Mesenchymal stem cell (in vitro differentiated cells and primary cell): ENCODE data around the gene KYAT1.

Experiments
- DNase-seq: peaks from one replicate; pipeline ENCODE4 v3.0.0-alpha.2; 2013
- H2AFZ ChIP-seq: one replicate; pipeline ENCODE4 v1.6.1; 2013; ENCODE audit warnings: low read depth, mild to moderate bottlenecking, control low read depth, inconsistent platforms, low read length, moderate library complexity
- H2AK5ac ChIP-seq: 2 replicates; pipeline ENCODE4 v1.6.1; 2013; ENCODE audit warnings: low read length, moderate library complexity, mild to moderate bottlenecking, inconsistent platforms; ENCODE audit not compliant: severe bottlenecking
- H2BK120ac ChIP-seq: one replicate; pipeline ENCODE4 v1.6.1; 2013; ENCODE audit warnings: low read depth, mild to moderate bottlenecking, inconsistent platforms, low read length, moderate library complexity
- H2BK12ac ChIP-seq, 2 experiments: one replicate each; pipeline ENCODE4 v1.6.1; 2013; ENCODE audit warnings: inconsistent platforms in 2 of 2, low read length in 2 of 2, mild to moderate bottlenecking in 2 of 2, moderate library complexity in 2 of 2, control low read depth in 1 of 2
- H2BK15ac ChIP-seq: one replicate; pipeline ENCODE4 v1.6.1; 2013; ENCODE audit warnings: mild to moderate bottlenecking, low read depth, inconsistent platforms; ENCODE audit not compliant: poor library complexity, severe bottlenecking
- H2BK5ac ChIP-seq: 2 replicates; pipeline ENCODE4 v1.6.1; 2013; ENCODE audit warnings: low read depth, mild to moderate bottlenecking, low read length, control low read depth, inconsistent platforms; ENCODE audit not compliant: poor library complexity, severe bottlenecking
- H3K14ac ChIP-seq, 2 experiments: one replicate each; pipeline ENCODE4 v1.6.1; 2013; ENCODE audit warnings: inconsistent platforms in 2 of 2, low read length in 2 of 2, control low read depth in 1 of 2, mild to moderate bottlenecking in 1 of 2, moderate library complexity in 1 of 2
- H3K18ac ChIP-seq, 2 experiments: one replicate each; pipeline ENCODE4 v1.6.1; 2013; ENCODE audit warnings: inconsistent platforms in 2 of 2, low read length in 2 of 2, control low read depth in 1 of 2, low read depth in 1 of 2, mild to moderate bottlenecking in 1 of 2
- H3K23ac ChIP-seq, 2 experiments: one replicate each; pipeline ENCODE4 v1.6.1; 2013; ENCODE audit warnings: inconsistent platforms in 2 of 2, low read length in 2 of 2, mild to moderate bottlenecking in 2 of 2, moderate library complexity in 2 of 2, control low read depth in 1 of 2
- H3K27ac ChIP-seq: 2 replicates; pipeline ENCODE4 v1.5.1; 2013; ENCODE audit warnings: mild to moderate bottlenecking, moderate library complexity, low read length, control low read depth, inconsistent platforms; ENCODE audit not compliant: poor library complexity, severe bottlenecking
- H3K27me3 ChIP-seq, 2 experiments: 2 replicates each; pipeline versions ENCODE4 v1.6.1 to v1.7.0; 2013; ENCODE audit warnings: low read length in 2 of 2, mild to moderate bottlenecking in 2 of 2, moderate library complexity in 2 of 2, control low read depth in 1 of 2, inconsistent platforms in 1 of 2; ENCODE audit not compliant: control insufficient read depth in 1 of 2, insufficient read depth in 1 of 2
- H3K36me3 ChIP-seq, 2 experiments: 2 replicates each; pipeline versions ENCODE4 v1.6.1 to v1.7.0; 2013; ENCODE audit warnings: low read length in 2 of 2, control low read depth in 1 of 2, inconsistent platforms in 1 of 2, low read depth in 1 of 2, mild to moderate bottlenecking in 1 of 2; ENCODE audit not compliant: insufficient read depth in 2 of 2, control insufficient read depth in 1 of 2
- H3K4ac ChIP-seq, 2 experiments: one replicate each; pipeline ENCODE4 v1.6.1; 2013; ENCODE audit warnings: inconsistent platforms in 2 of 2, low read length in 2 of 2, mild to moderate bottlenecking in 2 of 2, moderate library complexity in 2 of 2, control low read depth in 1 of 2, low read depth in 1 of 2
- H3K4me1 ChIP-seq: 2 replicates; pipeline ENCODE4 v1.6.1; 2013; ENCODE audit warnings: low read depth, low read length, control low read depth; ENCODE audit not compliant: control insufficient read depth, insufficient read depth
- H3K4me2 ChIP-seq: 2 replicates; pipeline ENCODE4 v1.6.1; 2013; ENCODE audit warnings: low read length, mild to moderate bottlenecking, inconsistent platforms; ENCODE audit not compliant: poor library complexity, severe bottlenecking
- H3K4me3 ChIP-seq, 2 experiments: 2 replicates each; pipeline versions ENCODE4 v1.5.1 to v1.7.0; 2013; ENCODE audit warnings: low read length in 2 of 2, mild to moderate bottlenecking in 2 of 2, control low read depth in 1 of 2, low read depth in 1 of 2; ENCODE audit not compliant: insufficient read depth in 1 of 2
- H3K79me1 ChIP-seq: replicated peaks from 2 replicates; pipeline ENCODE4 v1.6.1; 2013; ENCODE audit warnings: mild to moderate bottlenecking, control low read depth, low read length, inconsistent platforms; ENCODE audit not compliant: poor library complexity, severe bottlenecking
- H3K9ac ChIP-seq: 2 replicates; pipeline ENCODE4 v1.7.0; 2013; ENCODE audit warnings: mild to moderate bottlenecking, low read length, moderate library complexity
- H3K9me3 ChIP-seq: 2 replicates; pipeline ENCODE4 v1.7.0; 2013; ENCODE audit warnings: mild to moderate bottlenecking, low read length; ENCODE audit not compliant: control insufficient read depth
- H4K8ac ChIP-seq: one replicate; pipeline ENCODE4 v1.6.1; 2013; ENCODE audit warnings: inconsistent platforms, mild to moderate bottlenecking, low read length, moderate library complexity
- H4K91ac ChIP-seq: one replicate; pipeline ENCODE4 v1.6.1; 2013; ENCODE audit warnings: mild to moderate bottlenecking, low read length, inconsistent platforms
- WGBS: methylation state at CpG from one replicate; pipeline ENCODE4 v1.1.7; 2013; ENCODE audit warnings: mixed read lengths; 5-methylcytosine and 5-hydroxymethylcytosine counted together

The KYAT1 gene

DNA sequence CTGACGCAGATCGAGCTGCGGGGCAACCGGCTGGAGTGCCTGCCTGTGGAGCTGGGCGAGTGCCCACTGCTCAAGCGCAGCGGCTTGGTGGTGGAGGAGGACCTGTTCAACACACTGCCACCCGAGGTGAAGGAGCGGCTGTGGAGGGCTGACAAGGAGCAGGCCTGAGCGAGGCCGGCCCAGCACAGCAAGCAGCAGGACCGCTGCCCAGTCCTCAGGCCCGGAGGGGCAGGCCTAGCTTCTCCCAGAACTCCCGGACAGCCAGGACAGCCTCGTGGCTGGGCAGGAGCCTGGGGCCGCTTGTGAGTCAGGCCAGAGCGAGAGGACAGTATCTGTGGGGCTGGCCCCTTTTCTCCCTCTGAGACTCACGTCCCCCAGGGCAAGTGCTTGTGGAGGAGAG is 34.5 kb upstream of the KYAT1 start:
- no peak overlapping the region for H2AK5ac ChIP-seq
- no peak for DNase-seq
- whole genome bisulfite sequencing = 92% methylated on average over 18 of the region's 18 CpGs

GRCh38 chr9:128913995-128914772 is 32.4 kb upstream of the KYAT1 start:
- Histone ChIP-seq H2BK5ac (no peak overlapping the region), H3K4me2 (no peak overlapping the region)
- WGBS = 89% methylated on average over 23 of the region's 23 CpGs

More for the DNA sequence above, 34.5 kb upstream of the KYAT1 start:
- Histone ChIP-seq H2BK12ac (no peak overlapping the region), H3K36me3 (peaks cover 22 to 62% of the 10 kb centered on the region in 2 experiments), H3K27me3 (no peaks in the 10 kb centered on the region), H2BK5ac (no peak overlapping the region), H3K9ac (peak overlapping the region; percentile 84), H3K18ac (no peak overlapping the region), H2BK120ac (no peak overlapping the region), H3K23ac (no peak overlapping the region), H3K14ac (no peak overlapping the region), H3K27ac (no peak overlapping the region), H3K4me1 (peaks cover 41% of the 10 kb centered on the region), H4K91ac (no peak overlapping the region), H3K4ac (no peak overlapping the region), H2BK15ac (peak overlapping the region; percentile 13), H2AFZ (no peak overlapping the region), H3K79me1 (peaks cover 39% of the 10 kb centered on the region), H3K9me3 (no peaks in the 10 kb centered on the region), H3K4me2 (no peak overlapping the region), H3K4me3 (peak overlapping the region in 1 of 2 experiments; percentile 46), H4K8ac (no peak overlapping the region)

DNA sequence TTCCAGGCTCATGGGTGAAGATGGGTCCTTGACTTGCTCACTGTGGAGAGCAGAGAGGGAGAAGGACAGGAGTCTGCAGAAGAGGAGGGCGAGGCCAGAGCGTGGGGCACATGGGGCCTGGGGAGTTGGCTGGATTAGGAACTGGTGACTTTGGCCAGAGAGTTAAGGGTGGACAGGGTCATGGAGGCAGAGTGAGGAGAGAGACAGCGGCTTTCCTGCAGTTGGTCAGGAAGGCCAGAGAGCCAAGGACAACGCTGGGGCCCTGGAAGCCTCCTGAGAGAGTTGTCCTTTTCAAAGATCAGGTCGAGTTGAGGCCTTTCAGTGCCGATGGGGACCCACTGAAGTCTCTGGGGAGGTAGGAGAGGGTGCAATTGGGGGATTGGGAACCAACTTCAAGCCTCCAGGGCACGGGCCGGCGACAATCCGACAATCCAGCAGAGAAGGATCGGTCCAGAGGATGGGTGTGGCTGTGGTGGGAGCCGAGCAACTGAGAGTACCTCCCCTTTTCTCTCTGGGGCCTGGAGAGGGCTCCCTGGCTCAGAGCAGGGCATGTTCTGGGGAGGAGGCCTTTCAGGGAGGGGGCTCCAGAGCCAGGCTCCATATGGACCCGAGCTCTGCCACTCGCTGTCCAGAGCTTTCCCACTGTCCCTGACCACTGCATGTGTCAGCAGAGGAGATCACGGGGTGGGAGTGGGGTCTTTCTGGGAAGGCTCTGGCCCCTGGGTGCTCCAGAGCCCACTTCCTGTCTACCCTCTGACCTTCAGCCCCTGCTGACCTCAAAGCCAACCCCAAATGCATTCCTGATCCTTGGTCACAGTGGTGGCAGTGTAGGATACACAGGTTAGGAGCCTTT is 31.5 kb upstream of the KYAT1 start:
- Histone ChIP-seq H3K36me3 (peaks cover 41 to 75% of the 10 kb centered on the region in 2 experiments), H3K4me3 (peak overlapping the region in 1 of 2 experiments; percentile 53), H3K4me2 (no peak overlapping the region), H3K14ac (peak overlapping the region in 1 of 2 experiments; percentile 44), H2BK12ac (peak overlapping the region; percentile 87 to 97), H3K23ac (peak overlapping the region; percentile 11 to 25), H3K27ac (no peak overlapping the region), H3K9me3 (no peaks in the 10 kb centered on the region), H3K4ac (peak overlapping the region; percentile 54 to 72), H3K9ac (peak overlapping the region; percentile 28), H3K18ac (peak overlapping the region; percentile 72 to 91), H3K79me1 (peaks cover 51% of the 10 kb centered on the region), H4K8ac (peak overlapping the region; percentile 47), H4K91ac (peak overlapping the region; percentile 91), H2BK5ac (no peak overlapping the region), H2AK5ac (peak overlapping the region; percentile 93), H2AFZ (no peak overlapping the region), H2BK120ac (peak overlapping the region; percentile 43), H3K4me1 (peaks cover 43% of the 10 kb centered on the region), H3K27me3 (no peaks in the 10 kb centered on the region), H2BK15ac (peak overlapping the region; percentile 77)
- DNase-seq = no peak
- WGBS = 83% methylated on average over 13 of the region's 15 CpGs

More at GRCh38 chr9:128913995-128914772, 32.4 kb upstream of the KYAT1 start:
- H3K27me3 ChIP-seq = no peaks in the 10 kb centered on the region
- H4K8ac ChIP-seq = no peak overlapping the region
- H3K4me3 ChIP-seq = no peak overlapping the region
- no peak for DNase-seq
- H3K9ac ChIP-seq = peak overlapping the region; percentile 28
- no peak overlapping the region for H2AFZ ChIP-seq
- peak overlapping the region; percentile 9 for H2AK5ac ChIP-seq
- peak overlapping the region; percentile 15 for H2BK15ac ChIP-seq
- H3K9me3 ChIP-seq = no peaks in the 10 kb centered on the region
- H3K18ac ChIP-seq = peak overlapping the region in 1 of 2 experiments; percentile 49
- no peak overlapping the region for H2BK120ac ChIP-seq
- H3K4ac ChIP-seq = no peak overlapping the region
- H2BK12ac ChIP-seq = peak overlapping the region in 1 of 2 experiments; percentile 29
- peaks cover 43% of the 10 kb centered on the region for H3K4me1 ChIP-seq
- peaks cover 48% of the 10 kb centered on the region for H3K79me1 ChIP-seq
- H3K27ac ChIP-seq = no peak overlapping the region
- no peak overlapping the region for H3K23ac ChIP-seq
- peak overlapping the region; percentile 9 for H4K91ac ChIP-seq
- H3K14ac ChIP-seq = no peak overlapping the region
- peaks cover 32 to 72% of the 10 kb centered on the region in 2 experiments for H3K36me3 ChIP-seq
